GM12878 (cell line): ENCODE measurements around the gene SLC2A4RG. TPM values are rescaled to one million over a fixed set of nuclear protein-coding genes. Genes with fewer than 3 reads are reported as not detected.

Experiments used
- GATAD2B ChIP-seq: fragments of 450-650 bp; conservative IDR thresholded peaks from 2 replicates; pipeline ENCODE4 v1.6.1; 2017; ENCODE audit warnings: low read depth, mild to moderate bottlenecking, moderate library complexity
- HDGF ChIP-seq: fragments of 450-650 bp; IDR thresholded peaks from 2 replicates; pipeline ENCODE4 v1.6.1; 2016; ENCODE audit warnings: antibody characterized with exemption
- HSF1 ChIP-seq: fragments of 150-350 bp; IDR thresholded peaks from 2 replicates; pipeline ENCODE4 v1.6.1; 2014; ENCODE audit warnings: mild to moderate bottlenecking, low read depth, low read length
- MXI1 ChIP-seq: fragments of 150-350 bp; IDR thresholded peaks from 2 replicates; pipeline ENCODE4 v1.6.1; 2011; ENCODE audit warnings: low read depth, mild to moderate bottlenecking, inconsistent platforms, low read length, improper control_type of control experiment
- NBN ChIP-seq: fragments of 450-650 bp; IDR thresholded peaks from 2 replicates; pipeline ENCODE4 v1.6.1; 2016
- PML ChIP-seq: IDR thresholded peaks from 2 replicates; pipeline ENCODE4 v1.6.1; 2012; ENCODE audit warnings: low read length, inconsistent platforms
- POLR2A ChIP-seq: IDR thresholded peaks from 2 replicates; pipeline ENCODE4 v1.6.1; 2011; ENCODE audit warnings: low read depth, mild to moderate bottlenecking, low read length
- RUNX3 ChIP-seq: IDR thresholded peaks from 2 replicates; pipeline ENCODE4 v1.6.1; 2012; ENCODE audit warnings: low read length, inconsistent platforms
- SMARCA5 ChIP-seq: fragments of 450-650 bp; IDR thresholded peaks from 2 replicates; pipeline ENCODE4 v1.6.1; 2017; ENCODE audit warnings: mild to moderate bottlenecking
- SP1 ChIP-seq: IDR thresholded peaks from one replicate; pipeline ENCODE4 v1.6.1; 2011; ENCODE audit warnings: low read depth, low read length
- TCF12 ChIP-seq: IDR thresholded peaks from 2 replicates; pipeline ENCODE4 v1.6.1; 2011; ENCODE audit warnings: low read depth, mild to moderate bottlenecking, low read length
- TCF7 ChIP-seq: IDR thresholded peaks from 2 replicates; pipeline ENCODE4 v1.6.1; 2014; ENCODE audit warnings: antibody characterized with exemption, borderline replicate concordance
- ZNF687 ChIP-seq: fragments of 450-650 bp; IDR thresholded peaks from 2 replicates; pipeline ENCODE4 v1.6.1; 2017; ENCODE audit warnings: mild to moderate bottlenecking, moderate library complexity
- polyA plus RNA-seq, 11 experiments: library from polyadenylated mRNA; depleted of rRNA in 4 of 11; unstranded in 6 of 11; stranded (reverse) in 5 of 11; fragments of >200 nt; fragmentation: Nextera tagmentation in 4 of 11; fragmentation: Illumina TruSeq in 1 of 11; extraction: Ambion mirVana in 4 of 11; extraction: Trizol in 1 of 11; gene quantifications; 1 replicate in 1 of 11; 2 replicates in 10 of 11; pipeline versions ENCODE4 v1.2.1 to v1.2.3, GENCODE V29; 2011 to 2016; ENCODE audit warnings: inconsistent platforms in 2 of 11, missing spikeins in 2 of 11, low read depth in 1 of 11
- total RNA-seq, 4 experiments: library from RNA; depleted of rRNA in 3 of 4; stranded (reverse); fragments of >200 nt in 3 of 4; fragmentation: Illumina TruSeq in 1 of 4; extraction: Trizol in 1 of 4; gene quantifications; 2 replicates each; pipeline versions ENCODE4 v1.2.1 to v1.2.3, GENCODE V29; 2013 to 2021
- TF ChIP-seq, protein P1 (sequence below): fragments of 450-650 bp; IDR thresholded peaks from 2 replicates; pipeline ENCODE4 v1.6.1; 2016; ENCODE audit warnings: mild to moderate bottlenecking

SLC2A4RG gene
- total and polyA plus RNA-seq, 10 of the 15 experiments (the other 5 are each of a cell fraction or from before 2014, with no cell fraction given) = 0.34 to 65.9 (median 13.3) TPM

DNA sequence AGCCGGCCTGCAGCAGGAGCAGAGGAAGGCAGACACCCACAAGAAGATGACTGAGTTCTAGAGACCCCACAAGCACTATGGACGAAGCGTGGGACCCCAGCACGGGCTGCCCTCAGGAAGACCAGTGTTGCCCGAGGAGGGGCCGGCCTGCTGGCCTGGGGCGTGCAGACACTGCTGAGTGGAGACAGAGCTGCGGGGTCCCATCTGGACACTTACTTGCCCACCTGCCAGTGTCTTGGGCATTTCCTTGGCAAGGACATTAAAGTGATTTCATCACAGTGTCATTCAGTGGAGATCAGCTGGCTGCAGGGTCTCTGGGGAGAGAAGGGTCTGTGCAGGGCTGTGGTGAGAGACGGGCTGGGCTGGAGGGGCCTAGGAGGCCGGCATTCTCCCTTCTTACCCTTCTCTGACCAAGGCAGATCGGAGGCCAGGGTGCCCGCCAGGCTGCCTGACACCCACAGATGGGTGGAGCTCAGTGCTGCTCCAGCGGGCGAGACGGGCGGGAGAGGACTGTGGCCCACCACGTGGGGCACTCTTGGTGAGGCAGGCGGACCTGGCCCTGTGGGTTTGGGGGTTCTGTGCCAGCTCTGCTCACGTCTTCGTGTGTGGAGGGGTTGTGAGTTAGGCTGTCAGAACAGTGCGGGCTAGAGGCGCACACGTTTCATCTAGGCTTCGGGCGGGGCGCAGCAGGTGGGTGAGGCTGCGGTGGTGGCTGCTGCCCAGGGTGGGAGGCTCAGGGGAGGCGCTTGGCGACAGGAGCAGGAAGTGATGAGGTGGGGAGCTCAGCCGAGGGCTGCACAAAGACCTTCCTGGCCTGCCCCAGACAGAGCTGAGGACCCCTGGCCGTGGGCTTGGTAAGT is 3.5 kb upstream of the SLC2A4RG start, which contains the start of gene LIME1 (continued):
- TF ChIP-seq SMARCA5 = 0 out of 2 replicates have a peak, but pooled peaks have one; percentile 8
- TF ChIP-seq TCF12 = 0 out of 2 replicates have a peak, but pooled peaks have one; percentile 20
- TF ChIP-seq RUNX3 = peak; percentile 42
- no peak for TF ChIP-seq PML
- peak; percentile 74; the same call in 1 of the 2 replicates for TF ChIP-seq GATAD2B
- no peak for TF ChIP-seq HSF1
- no peak for TF ChIP-seq TCF7
- peak; percentile 72 for TF ChIP-seq POLR2A
- peak; percentile 67 for TF ChIP-seq ZNF687
- no peak for TF ChIP-seq SP1
- TF ChIP-seq HDGF = peak; percentile 92
- TF ChIP-seq, protein P1, sequence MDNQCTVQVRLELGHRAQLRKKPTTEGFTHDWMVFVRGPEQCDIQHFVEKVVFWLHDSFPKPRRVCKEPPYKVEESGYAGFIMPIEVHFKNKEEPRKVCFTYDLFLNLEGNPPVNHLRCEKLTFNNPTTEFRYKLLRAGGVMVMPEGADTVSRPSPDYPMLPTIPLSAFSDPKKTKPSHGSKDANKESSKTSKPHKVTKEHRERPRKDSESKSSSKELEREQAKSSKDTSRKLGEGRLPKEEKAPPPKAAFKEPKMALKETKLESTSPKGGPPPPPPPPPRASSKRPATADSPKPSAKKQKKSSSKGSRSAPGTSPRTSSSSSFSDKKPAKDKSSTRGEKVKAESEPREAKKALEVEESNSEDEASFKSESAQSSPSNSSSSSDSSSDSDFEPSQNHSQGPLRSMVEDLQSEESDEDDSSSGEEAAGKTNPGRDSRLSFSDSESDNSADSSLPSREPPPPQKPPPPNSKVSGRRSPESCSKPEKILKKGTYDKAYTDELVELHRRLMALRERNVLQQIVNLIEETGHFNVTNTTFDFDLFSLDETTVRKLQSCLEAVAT = 0 out of 2 replicates have a peak, but pooled peaks have one; percentile 28
- TF ChIP-seq MXI1 = peak; percentile 45; the same call in 1 of the 2 replicates
- peak; percentile 72 for TF ChIP-seq NBN
